HG02870 (cell line): Measurements from ENCODE around the gene BACE1-AS.

Experiments
- ATAC-seq: cut with Tn5 transposase; IDR thresholded peaks from one replicate; pipeline ENCODE4 v1.9.1; 2021; ENCODE audit warnings: mild to moderate bottlenecking, moderate library complexity; ENCODE audit not compliant: unreplicated experiment

Gene BACE1-AS

GRCh38 chr11:117289795-117290194 lies 1.4 kb upstream of the BACE1-AS start:
- no peak for ATAC-seq

DNA sequence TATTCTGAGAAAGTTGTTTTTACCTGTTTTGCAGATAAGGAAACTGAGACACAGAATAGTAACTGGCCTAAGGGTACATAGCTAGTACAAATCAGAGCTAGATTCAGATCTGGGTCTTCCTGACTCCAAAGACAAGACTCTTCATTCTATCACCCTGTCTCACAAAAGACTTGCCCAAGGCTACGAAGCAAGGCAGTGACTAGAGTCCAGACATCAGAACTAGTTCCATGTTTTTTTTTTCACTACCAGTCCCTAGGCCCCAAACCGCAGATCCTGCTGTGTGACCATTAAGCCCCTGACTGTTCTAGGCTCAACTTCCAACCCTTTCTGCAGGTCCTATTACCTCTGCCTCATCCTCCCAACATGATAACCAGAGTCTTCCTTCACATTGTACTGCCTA lies 1.5 kb downstream of the BACE1-AS start:
- ATAC-seq = no peak

DNA sequence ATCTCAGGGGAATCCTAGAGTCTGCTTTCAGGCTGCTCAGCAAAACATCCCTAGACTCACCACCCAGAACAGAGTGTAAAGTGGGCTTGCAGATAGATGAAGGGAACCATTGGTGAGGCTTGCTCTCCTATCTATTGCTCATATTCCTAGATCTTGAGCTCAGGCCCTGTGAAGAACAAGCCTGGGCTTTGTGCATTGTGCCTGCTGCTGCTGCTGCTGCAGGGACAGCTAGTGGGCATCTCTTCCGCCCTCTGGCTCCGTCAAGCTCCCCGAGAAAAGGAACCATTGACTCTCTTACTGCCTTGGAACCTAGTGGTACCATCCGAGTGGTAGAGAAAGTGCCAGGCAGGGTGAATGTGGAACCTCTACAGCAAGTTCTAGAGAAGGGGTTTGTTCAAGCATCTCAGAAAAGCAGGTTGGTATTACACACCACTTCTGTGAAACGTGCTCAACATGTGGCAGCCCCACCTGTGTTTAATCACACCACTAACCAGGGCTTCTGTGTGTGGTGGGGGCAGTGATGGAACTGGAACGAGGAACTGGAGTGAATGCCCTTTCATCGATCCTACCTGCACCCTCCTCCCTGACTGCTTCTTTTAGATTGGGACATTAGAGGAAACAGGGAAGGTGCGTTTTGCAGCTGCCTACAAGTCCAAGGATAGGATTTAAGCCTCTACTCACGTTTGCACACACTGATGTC lies 4.4 kb downstream of the BACE1-AS start:
- ATAC-seq = no peak

- no peak for ATAC-seq
These were observed 5.7 kb downstream of the BACE1-AS start for GRCh38 chr11:117296881-117297280.

GRCh38 chr11:117298195-117298594 lies 7.0 kb downstream of the BACE1-AS start:
- ATAC-seq = no peak

GRCh38 chr11:117299351-117300282 lies 8.5 kb downstream of the BACE1-AS start:
- ATAC-seq = no peak

GRCh38 chr11:117300283-117300663 lies 9.1 kb downstream of the BACE1-AS start:
- ATAC-seq = no peak

DNA sequence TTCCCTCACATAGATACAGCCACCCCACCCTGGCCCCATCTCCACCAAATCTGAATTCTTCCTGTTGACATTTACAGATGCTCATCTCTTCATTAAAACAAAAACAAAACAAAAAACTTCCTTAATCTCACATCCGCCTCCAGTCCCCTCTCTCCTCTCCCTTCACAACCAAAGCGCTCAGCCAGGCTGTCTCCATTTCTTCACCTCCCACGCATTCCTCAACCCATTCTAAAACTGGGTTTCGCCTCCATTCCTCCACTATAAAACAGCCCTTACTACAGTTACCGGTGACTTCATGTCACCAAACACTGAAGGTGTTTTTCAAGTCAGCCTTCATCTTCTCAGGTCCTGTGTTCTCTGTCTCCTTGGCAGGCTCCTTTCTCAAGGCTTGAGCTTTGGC lies 9.6 kb downstream of the BACE1-AS start:
- no peak for ATAC-seq

GRCh38 chr11:117302228-117302627 lies 11.1 kb downstream of the BACE1-AS start:
- ATAC-seq = no peak

GRCh38 chr11:117303101-117303500 lies 12.0 kb downstream of the BACE1-AS start:
- ATAC-seq = no peak

DNA sequence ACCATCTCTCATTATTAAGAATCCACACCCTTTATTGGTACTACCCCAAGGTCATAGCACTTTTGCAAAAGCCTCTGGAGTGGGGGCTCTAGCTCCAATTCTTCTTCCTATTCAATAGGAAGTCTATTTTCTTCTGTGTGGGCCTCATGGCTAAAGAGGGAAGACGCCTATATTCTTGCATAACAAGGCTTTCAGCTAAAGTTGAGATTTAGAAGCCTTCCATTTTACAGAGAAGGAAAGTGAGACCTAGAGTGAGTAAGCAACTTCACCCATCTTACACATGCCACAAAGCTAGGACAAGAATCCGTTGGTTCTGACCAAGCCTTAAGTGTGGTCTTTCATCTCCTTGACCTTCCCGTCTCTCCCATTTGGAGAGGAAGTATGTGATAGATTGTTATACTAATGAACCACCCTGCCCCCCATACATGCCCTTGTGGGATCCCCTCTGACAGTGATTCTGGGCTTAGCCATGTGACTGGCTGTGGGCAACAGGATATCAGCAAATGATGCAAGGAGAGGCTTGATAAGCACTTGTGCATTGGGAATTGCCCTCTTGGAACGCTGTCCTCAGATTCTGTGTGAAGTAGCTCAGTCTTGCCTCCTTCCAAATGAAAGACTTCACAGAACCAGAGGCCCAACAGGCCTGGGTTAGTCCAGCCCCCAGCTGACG lies 12.6 kb downstream of the BACE1-AS start:
- no peak for ATAC-seq

GRCh38 chr11:117305145-117305544 lies 14.0 kb downstream of the BACE1-AS start:
- no peak for ATAC-seq

DNA sequence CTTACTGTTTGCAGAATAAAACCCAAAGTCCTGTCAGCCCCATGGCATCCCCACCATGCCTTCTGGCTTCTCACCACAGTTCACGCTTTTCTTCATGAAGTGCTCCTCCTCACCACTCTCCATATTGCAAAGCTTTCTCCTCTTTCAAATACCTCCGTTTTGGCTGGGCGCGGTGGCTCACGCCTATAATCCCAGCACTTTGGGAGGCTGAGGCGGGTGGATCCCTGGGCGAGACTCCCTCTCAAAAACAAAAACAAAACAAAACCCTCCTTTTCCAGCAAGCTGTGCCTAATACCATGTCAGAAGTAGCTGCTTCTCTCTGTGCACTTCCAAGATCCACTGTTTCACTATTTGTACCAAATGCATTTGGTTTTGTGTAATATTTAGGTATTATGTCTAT lies 18.2 kb downstream of the BACE1-AS start:
- ATAC-seq = no peak

DNA sequence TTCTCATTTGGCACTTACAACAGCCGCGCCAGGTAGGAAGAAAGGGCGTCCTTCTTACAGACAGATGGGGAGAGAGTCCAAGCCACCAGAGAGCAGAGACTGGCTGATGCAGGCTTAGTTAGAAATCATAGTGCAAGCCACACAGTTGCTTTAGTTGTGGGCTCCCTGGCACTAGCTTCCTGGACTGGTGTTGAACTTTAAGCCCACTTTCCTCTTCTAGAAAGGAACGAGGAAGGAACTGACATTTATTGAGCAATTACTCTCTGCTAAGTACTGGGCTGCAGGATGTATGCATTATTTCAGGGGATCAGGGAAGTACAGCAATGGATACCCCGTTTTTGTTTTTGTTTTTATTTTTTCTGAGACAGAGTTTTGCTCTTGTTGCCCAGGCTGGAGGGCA lies 21.9 kb downstream of the BACE1-AS start:
- no peak for ATAC-seq

DNA sequence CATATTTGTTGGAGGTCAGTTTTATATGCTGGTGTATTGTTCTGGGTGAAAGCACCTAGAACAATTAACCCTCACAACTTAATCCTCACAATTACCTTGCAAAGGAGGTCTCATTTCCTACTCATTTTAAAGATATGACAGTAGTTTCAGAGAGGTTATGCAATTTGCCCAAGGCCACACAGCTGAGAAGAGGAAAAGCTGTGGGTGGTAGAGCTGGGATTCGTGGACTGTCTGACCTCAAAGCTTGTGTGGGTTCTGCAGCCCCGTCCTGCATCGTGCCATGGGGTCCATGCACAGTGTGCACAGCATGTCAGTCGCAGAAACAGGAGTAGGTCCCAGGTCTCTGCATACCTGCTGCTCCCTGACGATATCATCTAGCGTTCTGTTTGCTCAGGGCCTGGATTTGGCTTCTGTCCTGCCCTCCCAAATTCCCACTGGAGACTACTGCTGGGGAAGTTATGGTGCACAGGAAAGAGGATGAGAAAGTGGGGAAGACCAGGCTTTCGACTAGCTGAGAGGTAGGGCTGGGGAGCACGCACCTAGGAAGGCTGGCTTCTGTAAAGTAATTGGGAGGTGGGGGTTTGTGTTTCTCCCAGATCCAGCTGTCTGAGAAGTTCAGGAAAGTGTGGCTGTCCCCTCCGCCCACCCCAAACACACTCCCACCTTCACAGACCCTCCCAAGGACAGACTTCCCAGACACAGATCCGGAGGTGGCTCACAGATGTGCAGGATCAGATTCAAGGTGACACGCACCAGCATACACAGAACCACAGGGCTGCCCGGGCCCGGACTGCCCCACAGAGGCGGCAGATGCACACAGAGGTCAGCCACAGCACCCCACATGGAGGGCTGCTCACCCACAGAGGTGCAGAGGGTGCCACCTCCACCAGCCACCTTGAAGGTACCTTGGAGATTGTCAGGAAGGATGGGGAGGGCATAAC lies 23.0 kb downstream of the BACE1-AS start:
- ATAC-seq = no peak

GRCh38 chr11:117314840-117315239 lies 23.7 kb downstream of the BACE1-AS start:
- ATAC-seq = no peak

GRCh38 chr11:117315285-117316196 lies 24.4 kb downstream of the BACE1-AS start:
- ATAC-seq = no peak

DNA sequence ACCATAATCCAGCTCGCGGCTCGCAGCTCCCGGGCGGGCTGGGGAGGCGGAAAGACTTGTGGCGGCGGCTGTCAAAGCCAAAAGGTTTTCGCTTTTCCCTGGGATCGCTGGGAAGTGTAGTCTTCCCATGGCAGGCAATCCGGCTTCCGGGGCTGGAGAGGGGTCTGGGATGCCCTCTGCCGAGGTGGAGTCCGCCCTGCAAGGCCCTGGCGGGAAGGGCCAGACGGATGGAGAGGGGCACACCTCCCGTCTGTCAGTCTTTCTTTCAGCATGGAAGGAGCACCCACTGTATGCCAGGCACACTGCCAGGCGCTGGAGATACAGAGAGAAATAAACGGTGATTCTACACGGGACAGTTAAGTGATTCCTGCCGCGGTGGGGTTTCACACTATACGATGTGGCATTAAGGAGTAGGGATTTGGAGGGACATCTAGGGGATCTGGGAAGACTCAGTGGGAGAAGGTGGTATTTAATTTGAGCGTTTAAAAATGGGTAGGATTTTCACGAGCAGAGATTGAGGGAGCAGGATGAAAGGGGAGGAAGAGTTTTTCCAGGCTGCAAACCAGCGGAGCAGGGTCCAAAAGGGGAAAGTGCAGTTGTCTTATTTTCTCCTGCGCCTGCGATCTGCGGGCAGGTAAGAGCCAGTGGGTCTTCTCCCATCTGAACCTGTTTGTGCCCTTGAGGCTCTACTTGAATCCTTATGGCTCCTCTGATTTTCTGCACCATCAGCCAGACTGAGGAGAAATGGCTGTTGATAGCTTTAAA lies 25.2 kb downstream of the BACE1-AS start, which contains the start of gene BACE1:
TSS of gene BACE1 (minus strand) at position 60 of the 765 bp plus-strand sequence. CDS start 461 bp downstream, outside the sequence.
- ATAC-seq = no peak

DNA sequence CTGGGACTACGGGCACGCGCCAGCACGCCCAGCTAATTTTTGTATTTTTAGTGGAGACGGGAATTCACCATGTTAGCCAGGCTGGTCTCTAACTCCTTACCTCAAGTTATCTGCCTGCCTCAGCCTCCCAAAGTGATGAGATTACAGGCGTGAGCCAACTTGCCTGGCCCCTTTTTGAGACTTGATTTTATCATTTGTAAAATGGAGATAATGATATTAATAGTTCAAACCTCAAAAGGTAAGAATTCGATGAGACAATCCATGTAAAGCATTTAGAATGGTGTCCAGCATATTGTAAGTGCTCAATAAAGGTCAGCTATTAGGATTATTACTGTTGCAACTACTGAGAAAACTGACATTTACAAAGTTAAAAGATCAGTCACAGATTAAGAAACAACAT lies 27.6 kb downstream of the BACE1-AS start:
- ATAC-seq = no peak
